Body of pancreas (tissue), 4 donors: ENCODE data around the gene ACOT9. TPM values are rescaled to one million over a fixed set of nuclear protein-coding genes. Genes with fewer than 3 reads are reported as not detected.

Experiments
- ATAC-seq: fragments of 150-250 bp; one replicate; pipeline ENCODE4 v1.9.1; 2016
- DNase-seq, 4 donors: peaks; one replicate each; pipeline ENCODE4 v3.0.0-alpha.2; 2019
- H3K27ac ChIP-seq, 4 donors: fragments of 200-600 bp; sonication (generic); 1 replicate in 3 of 4; 2 replicates in 1 of 4; pipeline versions ENCODE4 v1.5.1 to v1.6.1; 2016 to 2019; ENCODE audit warnings: mild to moderate bottlenecking in 1 of 4, mixed read lengths in 1 of 4, moderate library complexity in 1 of 4
- H3K27me3 ChIP-seq, 2 donors: fragments of 200-600 bp; sonication (generic); one replicate each; pipeline ENCODE4 v1.6.0; 2016; ENCODE audit warnings: mild to moderate bottlenecking in 1 of 2
- H3K36me3 ChIP-seq, 2 donors: fragments of 200-600 bp; sonication (generic); replicated peaks in 1 of 2; 2 replicates each; pipeline ENCODE4 v1.5.1; 2016; ENCODE audit warnings: low read depth in 2 of 2; ENCODE audit not compliant: insufficient read depth in 1 of 2
- H3K4me1 ChIP-seq: fragments of 200-600 bp; sonication (generic); one replicate; pipeline ENCODE4 v1.6.0; 2016
- H3K4me3 ChIP-seq, 2 donors: fragments of 200-600 bp; sonication (generic); 1 replicate in 1 of 2; 2 replicates in 1 of 2; pipeline ENCODE4 v1.5.1; 2016 to 2019
- H3K9me3 ChIP-seq, 3 donors: fragments of 200-600 bp; sonication (generic); 1 replicate in 2 of 3; 2 replicates in 1 of 3; pipeline ENCODE4 v1.5.1; 2016
- CTCF ChIP-seq, 7 experiments: fragments of 450-650 bp in 4 of 7; fragments of 200-600 bp in 3 of 7; sonication (generic) in 3 of 7; IDR thresholded peaks; one replicate each; pipeline ENCODE4 v1.5.1; 2016 to 2019; ENCODE audit warnings: antibody characterized with exemption in 7 of 7
- POLR2A ChIP-seq, 3 donors: fragments of 450-650 bp; IDR thresholded peaks; one replicate each; pipeline ENCODE4 v1.6.1; 2016; ENCODE audit warnings: antibody characterized with exemption in 3 of 3, mild to moderate bottlenecking in 2 of 3
- WGBS, 2 donors: methylation state at CpG; one replicate each; pipeline ENCODE4 v1.1.5; 2017; 5-methylcytosine and 5-hydroxymethylcytosine counted together
- intact Hi-C: fragments of 100-400 bp; cut with DNase I; formaldehyde crosslinking; loops from one replicate; pipeline ENCODE4 v1.15.1; 2023
- total RNA-seq, 2 donors: library from RNA; depleted of rRNA; stranded (reverse); fragments of >200 nt; gene quantifications; one replicate each; pipeline ENCODE4 v1.1.0, GENCODE V29; 2016

The ACOT9 gene
- total RNA-seq, 2 donors from 2014 or later = 6.3 to 17.9 TPM

GRCh38 chrX:23766650-23767551 is 23.8 kb upstream of the ACOT9 start:
- H3K9me3 ChIP-seq = no peaks in the 10 kb centered on the region
- no peaks in the 10 kb centered on the region for H3K27me3 ChIP-seq
- 44% methylated on average over 15 of the region's 28 CpGs; no CpG with 5 or more reads in 1 of the 2 donors for WGBS, 2 donors
- intact Hi-C loops = no loop called here
- H3K27ac ChIP-seq = peak overlapping the region in 1 of 4 donors; percentile 57
- H3K36me3 ChIP-seq = no peaks in the 10 kb centered on the region
- H3K4me3 ChIP-seq = no peak overlapping the region
- peak in 1 of 3 donors; percentile 37 for TF ChIP-seq POLR2A (IDR thresholded peaks at IDR 0.05)
- TF ChIP-seq CTCF (IDR thresholded peaks at IDR 0.05) = no peak
- DNase-seq = peak in 1 of 4 donors; percentile 18
- peak; percentile 82 for ATAC-seq
- H3K4me1 ChIP-seq = no peaks in the 10 kb centered on the region

GRCh38 chrX:23765868-23766267 is 22.8 kb upstream of the ACOT9 start:
- H3K9me3 ChIP-seq = no peaks in the 10 kb centered on the region
- WGBS, 2 donors = 79% methylated on average over 7 of the region's 16 CpGs; no CpG with 5 or more reads in 1 of the 2 donors
- H3K27ac ChIP-seq = no peak overlapping the region
- no peak overlapping the region for H3K4me3 ChIP-seq
- ATAC-seq = no peak
- TF ChIP-seq POLR2A (IDR thresholded peaks at IDR 0.05) (no peak), CTCF (IDR thresholded peaks at IDR 0.05) (no peak)
- DNase-seq = no peak
- no peaks in the 10 kb centered on the region for H3K27me3 ChIP-seq
- intact Hi-C loops = no loop called here
- H3K4me1 ChIP-seq = no peaks in the 10 kb centered on the region
- H3K36me3 ChIP-seq = no peaks in the 10 kb centered on the region

DNA sequence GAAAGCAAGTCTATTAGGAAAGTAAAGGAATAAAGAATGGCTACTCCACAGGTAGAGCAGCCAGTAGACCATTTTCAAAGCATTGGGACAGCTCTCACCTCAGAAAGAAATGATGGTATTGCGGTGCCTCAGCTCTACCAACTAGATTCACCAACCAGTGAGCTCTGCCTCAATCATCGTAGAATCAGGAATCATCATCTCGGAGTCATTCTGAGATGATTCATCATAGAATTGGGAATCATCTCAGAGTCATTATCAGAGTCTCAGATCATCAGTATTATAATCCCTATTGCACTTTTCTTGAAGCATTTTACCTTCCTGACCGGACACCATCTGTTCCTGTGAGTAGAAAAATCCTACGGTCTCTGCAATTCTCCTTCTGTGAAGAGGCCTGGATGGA is 22.4 kb upstream of the ACOT9 start:
- DNase-seq (no peak), ATAC-seq (no peak)
- intact Hi-C loops = no loop called here

DNA sequence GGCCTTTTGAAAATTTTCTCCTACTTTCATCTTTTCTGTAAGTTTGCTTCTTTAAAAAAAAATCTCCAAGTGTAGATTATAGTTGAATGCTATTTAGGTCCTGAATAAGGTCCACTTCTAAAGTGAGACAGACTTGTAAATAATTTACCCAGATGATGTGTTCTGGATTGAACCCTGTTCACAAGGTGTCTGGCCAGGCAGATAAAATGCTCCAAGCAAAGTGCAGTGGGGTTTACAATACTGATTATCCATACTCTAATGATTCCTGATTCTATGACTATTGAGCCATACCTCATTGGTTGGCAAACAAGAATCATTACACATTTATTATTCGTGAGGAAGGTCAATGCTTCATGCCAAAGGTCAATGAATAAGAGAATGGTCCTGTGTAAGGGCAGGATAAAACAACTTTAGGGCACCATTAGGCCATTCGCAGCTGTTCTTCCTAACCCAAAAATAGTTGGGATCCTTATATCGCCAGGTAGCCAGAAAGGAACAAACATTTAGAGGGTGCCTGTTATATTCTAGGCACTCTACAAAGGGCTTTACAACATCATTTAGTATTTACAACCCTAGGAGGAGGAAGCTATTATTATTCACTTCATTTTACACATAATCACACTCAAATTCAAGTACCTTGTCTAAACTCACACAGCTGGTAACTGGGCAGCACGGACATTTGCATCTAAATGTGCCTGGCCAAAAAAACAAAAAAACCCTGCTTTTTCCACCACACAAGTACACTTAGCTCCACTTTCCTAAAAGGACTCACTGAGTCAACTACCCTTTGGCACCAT is 21.3 kb upstream of the ACOT9 start:
- 52 to 63% methylated on average over 3 to 4 of the region's 4 CpGs for WGBS, 2 donors

More for the DNA sequence above, 22.4 kb upstream of the ACOT9 start:
- no peaks in the 10 kb centered on the region for H3K4me1 ChIP-seq
- WGBS, 2 donors = 94 to 100% methylated on average over 4 to 5 of the region's 5 CpGs
- no peaks in the 10 kb centered on the region for H3K9me3 ChIP-seq
- H3K27me3 ChIP-seq = no peaks in the 10 kb centered on the region
- no peak overlapping the region for H3K4me3 ChIP-seq
- H3K27ac ChIP-seq = no peak overlapping the region
- no peaks in the 10 kb centered on the region for H3K36me3 ChIP-seq
- TF ChIP-seq POLR2A (IDR thresholded peaks at IDR 0.05) = no peak
- no peak for TF ChIP-seq CTCF (IDR thresholded peaks at IDR 0.05)

More for the DNA sequence above, 21.3 kb upstream of the ACOT9 start:
- Histone ChIP-seq H3K36me3 (no peaks in the 10 kb centered on the region), H3K27ac (no peak overlapping the region), H3K4me1 (no peaks in the 10 kb centered on the region), H3K9me3 (no peaks in the 10 kb centered on the region), H3K4me3 (no peak overlapping the region), H3K27me3 (no peaks in the 10 kb centered on the region)
- DNase-seq (no peak), ATAC-seq (no peak)
- TF ChIP-seq POLR2A (IDR thresholded peaks at IDR 0.05) (no peak), CTCF (IDR thresholded peaks at IDR 0.05) (no peak)
- intact Hi-C loops = no loop called here
